ENCODE measurements around the gene AFG1L.
"Not testable (repeated sequence)": the region's sequence is repeated elsewhere in the genome, so short reads cannot be mapped to it uniquely, and the experiment has no call there.

AFG1L gene

GRCh38 chr6:108302386-108302785, 7.5 kb downstream of the AFG1L start:
- no peaks in the 10 kb centered on the region for H4K20me1 ChIP-seq (ENCODE audit: insufficient read depth, low read length, poor library complexity, severe bottlenecking)
- TF ChIP-seq CTCF (conservative IDR thresholded peaks at IDR 0.05; ENCODE audit: low read length), result no peak
- TF ChIP-seq EZH2phosphoT487 (IDR thresholded peaks at IDR 0.05; ENCODE audit: borderline replicate concordance), result no peak
- H2AFZ ChIP-seq (ENCODE audit: low read length), result no peak overlapping the region
- no peaks in the 10 kb centered on the region for H3F3A ChIP-seq (ENCODE audit: low read depth)
- H3K9me3 ChIP-seq (ENCODE audit: insufficient read depth, low read depth, low read length), result no peaks in the 10 kb centered on the region
- H3K4me3 ChIP-seq (ENCODE audit: low read length, poor library complexity, severe bottlenecking), result no peak overlapping the region
- no peak overlapping the region for H3K9ac ChIP-seq (ENCODE audit: low read depth, low read length, poor library complexity, severe bottlenecking)
- no peaks in the 10 kb centered on the region for H3K27me3 ChIP-seq (ENCODE audit: insufficient read depth, low read length, poor library complexity, severe bottlenecking)
- 0 out of 2 replicates have a peak, but pooled peaks cover 3% of the 10 kb centered on the region for H3K79me2 ChIP-seq (ENCODE audit: insufficient read depth, low read length)
- peaks cover 15% of the 10 kb centered on the region for H3K4me1 ChIP-seq (ENCODE audit: insufficient read depth, low read length, poor library complexity, severe bottlenecking)
- H3K9me2 ChIP-seq (replicated peaks; ENCODE audit: low read depth, low read length), result no peaks in the 10 kb centered on the region
- H3K36me3 ChIP-seq (ENCODE audit: insufficient read depth, low read length), result no peaks in the 10 kb centered on the region
- no peak overlapping the region for H3K4me2 ChIP-seq (ENCODE audit: low read depth, low read length, poor library complexity, severe bottlenecking)

GRCh38 chr6:108304646-108305045, 9.8 kb downstream of the AFG1L start:
- no peaks in the 10 kb centered on the region for H3K79me2 ChIP-seq (ENCODE audit: insufficient read depth, low read length)
- H3K4me3 ChIP-seq (ENCODE audit: low read length, poor library complexity, severe bottlenecking), result no peak overlapping the region
- H3K9me3 ChIP-seq (ENCODE audit: insufficient read depth, low read depth, low read length), result no peaks in the 10 kb centered on the region
- TF ChIP-seq CTCF (conservative IDR thresholded peaks at IDR 0.05; ENCODE audit: low read length) (no peak), EZH2phosphoT487 (IDR thresholded peaks at IDR 0.05; ENCODE audit: borderline replicate concordance) (no peak)
- H3K4me2 ChIP-seq (ENCODE audit: low read depth, low read length, poor library complexity, severe bottlenecking), result no peak overlapping the region
- no peaks in the 10 kb centered on the region for H4K20me1 ChIP-seq (ENCODE audit: insufficient read depth, low read length, poor library complexity, severe bottlenecking)
- H3K9ac ChIP-seq (ENCODE audit: low read depth, low read length, poor library complexity, severe bottlenecking), result no peak overlapping the region
- no peaks in the 10 kb centered on the region for H3K9me2 ChIP-seq (replicated peaks; ENCODE audit: low read depth, low read length)
- peaks cover 2% of the 10 kb centered on the region for H3K4me1 ChIP-seq (ENCODE audit: insufficient read depth, low read length, poor library complexity, severe bottlenecking)
- no peaks in the 10 kb centered on the region for H3F3A ChIP-seq (ENCODE audit: low read depth)
- H3K36me3 ChIP-seq (ENCODE audit: insufficient read depth, low read length), result no peaks in the 10 kb centered on the region
- no peaks in the 10 kb centered on the region for H3K27me3 ChIP-seq (ENCODE audit: insufficient read depth, low read length, poor library complexity, severe bottlenecking)
- no peak overlapping the region for H2AFZ ChIP-seq (ENCODE audit: low read length)

- H3K9me3 ChIP-seq (ENCODE audit: insufficient read depth, low read depth, low read length); H3K27me3 ChIP-seq (ENCODE audit: insufficient read depth, low read length, poor library complexity, severe bottlenecking); H3K36me3 ChIP-seq (ENCODE audit: insufficient read depth, low read length); H3F3A ChIP-seq (ENCODE audit: low read depth); H4K20me1 ChIP-seq (ENCODE audit: insufficient read depth, low read length, poor library complexity, severe bottlenecking); H3K4me1 ChIP-seq (ENCODE audit: insufficient read depth, low read length, poor library complexity, severe bottlenecking); H3K9me2 ChIP-seq (replicated peaks; ENCODE audit: low read depth, low read length); H3K9ac ChIP-seq (ENCODE audit: low read depth, low read length, poor library complexity, severe bottlenecking); H2AFZ ChIP-seq (ENCODE audit: low read length); H3K4me3 ChIP-seq (ENCODE audit: low read length, poor library complexity, severe bottlenecking); H3K79me2 ChIP-seq (ENCODE audit: insufficient read depth, low read length); H3K4me2 ChIP-seq (ENCODE audit: low read depth, low read length, poor library complexity, severe bottlenecking): not testable (repeated sequence)
Observed at GRCh38 chr6:108308641-108309040, 13.8 kb downstream of the AFG1L start.

GRCh38 chr6:108309844-108310243, 15.0 kb downstream of the AFG1L start:
- H3K4me1 ChIP-seq (ENCODE audit: insufficient read depth, low read length, poor library complexity, severe bottlenecking), result no peaks in the 10 kb centered on the region
- no peaks in the 10 kb centered on the region for H3K36me3 ChIP-seq (ENCODE audit: insufficient read depth, low read length)
- no peaks in the 10 kb centered on the region for H3K9me2 ChIP-seq (replicated peaks; ENCODE audit: low read depth, low read length)
- no peak overlapping the region for H3K9ac ChIP-seq (ENCODE audit: low read depth, low read length, poor library complexity, severe bottlenecking)
- H3K4me2 ChIP-seq (ENCODE audit: low read depth, low read length, poor library complexity, severe bottlenecking), result no peak overlapping the region
- no peaks in the 10 kb centered on the region for H3F3A ChIP-seq (ENCODE audit: low read depth)
- H3K9me3 ChIP-seq (ENCODE audit: insufficient read depth, low read depth, low read length), result no peaks in the 10 kb centered on the region
- H4K20me1 ChIP-seq (ENCODE audit: insufficient read depth, low read length, poor library complexity, severe bottlenecking), result no peaks in the 10 kb centered on the region
- H3K27me3 ChIP-seq (ENCODE audit: insufficient read depth, low read length, poor library complexity, severe bottlenecking), result no peaks in the 10 kb centered on the region
- H3K79me2 ChIP-seq (ENCODE audit: insufficient read depth, low read length), result peaks cover 3% of the 10 kb centered on the region; the same call in 1 of the 2 replicates
- TF ChIP-seq CTCF (conservative IDR thresholded peaks at IDR 0.05; ENCODE audit: low read length) (no peak), EZH2phosphoT487 (IDR thresholded peaks at IDR 0.05; ENCODE audit: borderline replicate concordance) (no peak)
- no peak overlapping the region for H3K4me3 ChIP-seq (ENCODE audit: low read length, poor library complexity, severe bottlenecking)
- H2AFZ ChIP-seq (ENCODE audit: low read length), result no peak overlapping the region

All from Loucy (cell line).